Kidney (tissue), 14 donors: ENCODE measurements around the gene GUCY1B1. TPM values are rescaled to one million over a fixed set of nuclear protein-coding genes. Genes with fewer than 3 reads are reported as not detected.

Experiments
- DNase-seq, 5 donors: peaks; one replicate each; pipeline ENCODE4 v3.0.0-alpha.2; 2013 to 2020
- FAIRE-seq: peaks from 2 replicates; lab custom pipeline; 2012; peaks lifted over from hg19 to GRCh38; lab: Jason Lieb, UNC
- H3K27ac ChIP-seq, 2 donors: one replicate each; pipeline ENCODE4 v1.7.0; 2013; ENCODE audit warnings: low read depth in 2 of 2, low read length in 2 of 2, inconsistent platforms in 1 of 2
- H3K27me3 ChIP-seq: one replicate; pipeline ENCODE4 v1.7.1; 2013; ENCODE audit warnings: low read length, inconsistent platforms; ENCODE audit not compliant: control insufficient read depth, insufficient read depth
- H3K36me3 ChIP-seq, 3 donors: one replicate each; pipeline versions ENCODE4 v1.7.0 to v1.7.1; 2013; ENCODE audit warnings: low read length in 3 of 3, control low read depth in 1 of 3, inconsistent platforms in 1 of 3; ENCODE audit not compliant: insufficient read depth in 3 of 3, control insufficient read depth in 2 of 3
- H3K4me1 ChIP-seq, 3 donors: one replicate each; pipeline versions ENCODE4 v1.7.0 to v1.7.1; 2013; ENCODE audit warnings: low read length in 3 of 3, inconsistent platforms in 1 of 3, low read depth in 1 of 3; ENCODE audit not compliant: control insufficient read depth in 2 of 3, insufficient read depth in 2 of 3
- H3K4me3 ChIP-seq, 3 donors: one replicate each; pipeline versions ENCODE4 v1.7.0 to v1.8.1; 2013; ENCODE audit warnings: low read length in 3 of 3, control low read depth in 1 of 3, inconsistent platforms in 1 of 3
- H3K9ac ChIP-seq, 3 donors: one replicate each; pipeline versions ENCODE4 v1.7.0 to v1.7.1; 2013; ENCODE audit warnings: low read length in 3 of 3, control low read depth in 1 of 3, inconsistent platforms in 1 of 3
- H3K9me3 ChIP-seq, 3 donors: one replicate each; pipeline versions ENCODE4 v1.7.0 to v1.7.1; 2013; ENCODE audit warnings: low read length in 3 of 3, control low read depth in 1 of 3, inconsistent platforms in 1 of 3; ENCODE audit not compliant: control insufficient read depth in 2 of 3, insufficient read depth in 1 of 3
- CTCF ChIP-seq: IDR thresholded peaks from 3 replicates; pipeline ENCODE4 v1.5.1; 2012; ENCODE audit warnings: mild to moderate bottlenecking, moderate library complexity, borderline replicate concordance; ENCODE audit not compliant: insufficient read depth; ENCODE audit errors: extremely low read depth
- intact Hi-C: fragments of 100-400 bp; cut with DNase I; formaldehyde crosslinking; loops from one replicate; pipeline ENCODE4 v1.11.1; 2022
- polyA plus RNA-seq: library from polyadenylated mRNA; stranded (reverse); fragments of 350-450 nt; fragmentation: Illumina TruSeq; extraction: RNeasy Lipid Tissue Mini Kit (QIAGEN cat#74804); gene quantifications from one replicate; pipeline ENCODE4 v1.2.3, GENCODE V29; 2014; ENCODE audit warnings: low read depth, low replicate concordance; ENCODE audit not compliant: insufficient read depth
- total RNA-seq: library from RNA; stranded (reverse); fragmentation: NEBNext Ultra II Directional; extraction: Animal tissue kit (Norgen Biotek cat#: 25700); gene quantifications from one replicate; pipeline ENCODE4 v1.2.1, GENCODE V29; 2021
- donor health status: control.
- donor health status: control.
- donor health status: control.
- donor health status: control.
- donor health status: control.
- donor health status: DM: yes; HTN: yes; CAD: no.
- donor health status: Normal renal cell carcinoma (clear cell type).

The GUCY1B1 gene
- total and polyA plus RNA-seq, 2 donors from 2014 or later = 13.2 to 24.7 TPM

- intact Hi-C loops = no loop called here
- H3K27ac ChIP-seq = peak overlapping the region; percentile 82
- peaks cover 2 to 3% (median 2%) of the 10 kb centered on the region in 3 donors for H3K4me1 ChIP-seq
- H3K27me3 ChIP-seq = no peaks in the 10 kb centered on the region
- H3K9me3 ChIP-seq = no peaks in the 10 kb centered on the region
- no peaks in the 10 kb centered on the region for H3K36me3 ChIP-seq
- peak overlapping the region; percentile 48 to 65 (median 49) for H3K9ac ChIP-seq
- H3K4me3 ChIP-seq = peak overlapping the region; percentile 65 to 74 (median 73)
- no peak for FAIRE-seq
- no peak for TF ChIP-seq CTCF
- DNase-seq = peak; percentile 71 to 89 (median 81)
These were observed 791 bp downstream of the GUCY1B1 start for GRCh38 chr4:155759372-155760252.

GRCh38 chr4:155761047-155761446, 2.2 kb downstream of the GUCY1B1 start:
- Histone ChIP-seq H3K4me3 (no peak overlapping the region), H3K36me3 (no peaks in the 10 kb centered on the region), H3K9ac (no peak overlapping the region), H3K9me3 (no peaks in the 10 kb centered on the region), H3K27ac (no peak overlapping the region), H3K4me1 (peaks cover 2 to 3% (median 2%) of the 10 kb centered on the region in 3 donors), H3K27me3 (no peaks in the 10 kb centered on the region)
- intact Hi-C loops = no loop called here
- DNase-seq (no peak), FAIRE-seq (no peak)
- TF ChIP-seq CTCF = no peak

GRCh38 chr4:155761916-155762315, 3.1 kb downstream of the GUCY1B1 start:
- no peak for TF ChIP-seq CTCF
- peak in 3 of 5 donors; percentile 11 to 74 (median 57) for DNase-seq
- Histone ChIP-seq H3K4me1 (peaks cover 2 to 3% (median 2%) of the 10 kb centered on the region in 3 donors), H3K9me3 (no peaks in the 10 kb centered on the region), H3K27ac (no peak overlapping the region), H3K9ac (no peak overlapping the region), H3K36me3 (no peaks in the 10 kb centered on the region), H3K4me3 (no peak overlapping the region), H3K27me3 (no peaks in the 10 kb centered on the region)
- intact Hi-C loops = no loop called here
- FAIRE-seq = no peak
